DOHH2 (cell line): Measurements from ENCODE around the gene TEX19.
"Not testable (repeated sequence)": the region's sequence is repeated elsewhere in the genome, so short reads cannot be mapped to it uniquely, and the experiment has no call there.

Experiments used
- H3F3A ChIP-seq: fragments of 200-600 bp; sonication (generic), shearing (Covaris generic); 2 replicates; pipeline ENCODE4 v1.6.0; 2016; ENCODE audit warnings: antibody characterized with exemption, mild to moderate bottlenecking; ENCODE audit not compliant: control insufficient read depth, insufficient read depth
- H3K27ac ChIP-seq: fragments of 200-600 bp; sonication (generic); 2 replicates; pipeline ENCODE4 v1.5.1; 2014; ENCODE audit warnings: low read depth, mild to moderate bottlenecking, low read length, moderate library complexity
- H3K27me3 ChIP-seq: fragments of 200-600 bp; sonication (generic); 2 replicates; pipeline ENCODE4 v1.6.1; 2014; ENCODE audit warnings: mild to moderate bottlenecking, low read length, mixed read lengths; ENCODE audit not compliant: control insufficient read depth
- H3K36me3 ChIP-seq: fragments of 200-600 bp; sonication (generic); 2 replicates; pipeline ENCODE4 v1.6.1; 2014; ENCODE audit warnings: mild to moderate bottlenecking, low read length, moderate library complexity, mixed read lengths; ENCODE audit not compliant: control insufficient read depth
- H3K4me1 ChIP-seq: fragments of 200-600 bp; sonication (generic); 2 replicates; pipeline ENCODE4 v1.6.1; 2014; ENCODE audit warnings: mild to moderate bottlenecking, low read length, mixed read lengths; ENCODE audit not compliant: control insufficient read depth
- H3K4me2 ChIP-seq: fragments of 200-600 bp; sonication (generic); 2 replicates; pipeline ENCODE4 v1.6.0; 2014; ENCODE audit warnings: mild to moderate bottlenecking, low read length, moderate library complexity
- H3K4me3 ChIP-seq: fragments of 200-600 bp; sonication (generic); 2 replicates; pipeline ENCODE4 v1.5.1; 2014; ENCODE audit warnings: mild to moderate bottlenecking, low read length, mixed read lengths
- H3K79me2 ChIP-seq: fragments of 200-600 bp; sonication (generic); 2 replicates; pipeline ENCODE4 v1.6.1; 2014; ENCODE audit warnings: mild to moderate bottlenecking, low read length, mixed read lengths; ENCODE audit not compliant: control insufficient read depth
- H3K9me2 ChIP-seq: fragments of 200-600 bp; sonication (generic); replicated peaks from 2 replicates; pipeline ENCODE4 v1.6.1; 2014; ENCODE audit warnings: mild to moderate bottlenecking, low read length, mixed read lengths; ENCODE audit not compliant: control insufficient read depth
- H3K9me3 ChIP-seq: fragments of 200-600 bp; sonication (generic); 2 replicates; pipeline ENCODE4 v1.6.1; 2014; ENCODE audit warnings: antibody characterized with exemption, low read length, mixed read lengths; ENCODE audit not compliant: control insufficient read depth, insufficient read depth
- H4K20me1 ChIP-seq: fragments of 200-600 bp; sonication (generic); 2 replicates; pipeline ENCODE4 v1.6.0; 2014; ENCODE audit warnings: low read depth, mild to moderate bottlenecking, antibody characterized with exemption, low read length, moderate library complexity; ENCODE audit not compliant: control insufficient read depth, insufficient read depth
- EZH2phosphoT487 ChIP-seq: fragments of 200-600 bp; sonication (generic); IDR thresholded peaks from 2 replicates; pipeline ENCODE4 v1.6.1; 2017; ENCODE audit warnings: borderline replicate concordance, mild to moderate bottlenecking, antibody characterized with exemption, low read length, moderate library complexity, mixed read lengths
- TF ChIP-seq, protein P1 (sequence below): fragments of 200-600 bp; sonication (generic); IDR thresholded peaks from one replicate; pipeline ENCODE4 v1.5.1; 2014; ENCODE audit warnings: antibody characterized with exemption, mild to moderate bottlenecking, low read depth, low read length; ENCODE audit not compliant: poor library complexity, severe bottlenecking

The TEX19 gene

GRCh38 chr17:82380860-82381702, 22.0 kb downstream of the TEX19 start:
- Histone ChIP-seq H3K27ac (no peak overlapping the region), H3K27me3 (no peaks in the 10 kb centered on the region), H3K4me3 (no peak overlapping the region)

GRCh38 chr17:82381703-82382009, 22.6 kb downstream of the TEX19 start:
- not testable (repeated sequence) for H3K4me1 ChIP-seq, H3K27me3 ChIP-seq, H3K4me2 ChIP-seq, H4K20me1 ChIP-seq, H3K4me3 ChIP-seq, H3K79me2 ChIP-seq, H3K9me3 ChIP-seq, H3K27ac ChIP-seq, H3F3A ChIP-seq, H3K36me3 ChIP-seq, H3K9me2 ChIP-seq

More at GRCh38 chr17:82380860-82381702, 22.0 kb downstream of the TEX19 start:
- no peaks in the 10 kb centered on the region for H3K9me3 ChIP-seq
- TF ChIP-seq, protein P1, sequence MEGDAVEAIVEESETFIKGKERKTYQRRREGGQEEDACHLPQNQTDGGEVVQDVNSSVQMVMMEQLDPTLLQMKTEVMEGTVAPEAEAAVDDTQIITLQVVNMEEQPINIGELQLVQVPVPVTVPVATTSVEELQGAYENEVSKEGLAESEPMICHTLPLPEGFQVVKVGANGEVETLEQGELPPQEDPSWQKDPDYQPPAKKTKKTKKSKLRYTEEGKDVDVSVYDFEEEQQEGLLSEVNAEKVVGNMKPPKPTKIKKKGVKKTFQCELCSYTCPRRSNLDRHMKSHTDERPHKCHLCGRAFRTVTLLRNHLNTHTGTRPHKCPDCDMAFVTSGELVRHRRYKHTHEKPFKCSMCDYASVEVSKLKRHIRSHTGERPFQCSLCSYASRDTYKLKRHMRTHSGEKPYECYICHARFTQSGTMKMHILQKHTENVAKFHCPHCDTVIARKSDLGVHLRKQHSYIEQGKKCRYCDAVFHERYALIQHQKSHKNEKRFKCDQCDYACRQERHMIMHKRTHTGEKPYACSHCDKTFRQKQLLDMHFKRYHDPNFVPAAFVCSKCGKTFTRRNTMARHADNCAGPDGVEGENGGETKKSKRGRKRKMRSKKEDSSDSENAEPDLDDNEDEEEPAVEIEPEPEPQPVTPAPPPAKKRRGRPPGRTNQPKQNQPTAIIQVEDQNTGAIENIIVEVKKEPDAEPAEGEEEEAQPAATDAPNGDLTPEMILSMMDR: no peak
- no peak for TF ChIP-seq EZH2phosphoT487
- H3F3A ChIP-seq: no peaks in the 10 kb centered on the region
- no peaks in the 10 kb centered on the region for H3K36me3 ChIP-seq
- no peaks in the 10 kb centered on the region for H3K9me2 ChIP-seq
- H4K20me1 ChIP-seq: no peaks in the 10 kb centered on the region
- no peaks in the 10 kb centered on the region for H3K79me2 ChIP-seq
- H3K4me2 ChIP-seq: no peak overlapping the region
- H3K4me1 ChIP-seq: no peaks in the 10 kb centered on the region

GRCh38 chr17:82382220-82382932, 23.3 kb downstream of the TEX19 start:
- H3K9me2 ChIP-seq: not testable (repeated sequence)

GRCh38 chr17:82382933-82383255, 23.8 kb downstream of the TEX19 start:
- no peak overlapping the region for H3K4me3 ChIP-seq
- H3F3A ChIP-seq: no peaks in the 10 kb centered on the region
- H3K79me2 ChIP-seq: no peaks in the 10 kb centered on the region
- no peaks in the 10 kb centered on the region for H3K36me3 ChIP-seq
- TF ChIP-seq, protein P1: no peak
- no peak for TF ChIP-seq EZH2phosphoT487
- H3K4me1 ChIP-seq: no peaks in the 10 kb centered on the region
- no peaks in the 10 kb centered on the region for H3K9me3 ChIP-seq
- H3K27ac ChIP-seq: no peak overlapping the region
- no peaks in the 10 kb centered on the region for H4K20me1 ChIP-seq
- no peaks in the 10 kb centered on the region for H3K9me2 ChIP-seq
- no peak overlapping the region for H3K4me2 ChIP-seq
- no peaks in the 10 kb centered on the region for H3K27me3 ChIP-seq

More at GRCh38 chr17:82382220-82382932, 23.3 kb downstream of the TEX19 start:
- H3K79me2 ChIP-seq, H3K4me3 ChIP-seq, H4K20me1 ChIP-seq, H3K9me3 ChIP-seq, H3K36me3 ChIP-seq, H3K27ac ChIP-seq, H3K27me3 ChIP-seq, H3K4me1 ChIP-seq, H3K4me2 ChIP-seq, H3F3A ChIP-seq: not testable (repeated sequence)
